Measurements from ENCODE around the gene CXorf49B.

CXorf49B gene

DNA sequence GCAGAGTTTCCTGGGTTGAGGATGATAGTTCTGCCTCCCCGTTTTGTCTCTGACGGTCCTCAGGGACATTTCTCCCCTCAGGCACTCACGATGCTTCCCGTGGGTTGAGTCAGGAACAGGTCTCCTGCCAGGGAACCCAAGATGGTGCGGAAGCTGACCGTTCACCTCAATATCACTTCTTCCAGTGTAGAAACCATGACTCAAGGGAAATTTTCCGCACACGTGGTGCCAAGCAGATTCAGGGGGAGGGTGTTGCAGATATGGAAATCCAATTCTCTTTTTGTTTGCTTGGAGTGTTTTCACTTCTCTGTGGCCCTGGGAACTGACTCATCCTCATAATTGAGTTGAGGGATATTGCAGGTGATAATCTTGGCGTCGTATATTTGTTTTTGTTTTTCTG, 46.7 kb downstream of the CXorf49B start:
- H3K27ac ChIP-seq, result no peak overlapping the region
- TF ChIP-seq, protein P1, sequence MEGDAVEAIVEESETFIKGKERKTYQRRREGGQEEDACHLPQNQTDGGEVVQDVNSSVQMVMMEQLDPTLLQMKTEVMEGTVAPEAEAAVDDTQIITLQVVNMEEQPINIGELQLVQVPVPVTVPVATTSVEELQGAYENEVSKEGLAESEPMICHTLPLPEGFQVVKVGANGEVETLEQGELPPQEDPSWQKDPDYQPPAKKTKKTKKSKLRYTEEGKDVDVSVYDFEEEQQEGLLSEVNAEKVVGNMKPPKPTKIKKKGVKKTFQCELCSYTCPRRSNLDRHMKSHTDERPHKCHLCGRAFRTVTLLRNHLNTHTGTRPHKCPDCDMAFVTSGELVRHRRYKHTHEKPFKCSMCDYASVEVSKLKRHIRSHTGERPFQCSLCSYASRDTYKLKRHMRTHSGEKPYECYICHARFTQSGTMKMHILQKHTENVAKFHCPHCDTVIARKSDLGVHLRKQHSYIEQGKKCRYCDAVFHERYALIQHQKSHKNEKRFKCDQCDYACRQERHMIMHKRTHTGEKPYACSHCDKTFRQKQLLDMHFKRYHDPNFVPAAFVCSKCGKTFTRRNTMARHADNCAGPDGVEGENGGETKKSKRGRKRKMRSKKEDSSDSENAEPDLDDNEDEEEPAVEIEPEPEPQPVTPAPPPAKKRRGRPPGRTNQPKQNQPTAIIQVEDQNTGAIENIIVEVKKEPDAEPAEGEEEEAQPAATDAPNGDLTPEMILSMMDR (conservative IDR thresholded peaks at IDR 0.05), result no peak

DNA sequence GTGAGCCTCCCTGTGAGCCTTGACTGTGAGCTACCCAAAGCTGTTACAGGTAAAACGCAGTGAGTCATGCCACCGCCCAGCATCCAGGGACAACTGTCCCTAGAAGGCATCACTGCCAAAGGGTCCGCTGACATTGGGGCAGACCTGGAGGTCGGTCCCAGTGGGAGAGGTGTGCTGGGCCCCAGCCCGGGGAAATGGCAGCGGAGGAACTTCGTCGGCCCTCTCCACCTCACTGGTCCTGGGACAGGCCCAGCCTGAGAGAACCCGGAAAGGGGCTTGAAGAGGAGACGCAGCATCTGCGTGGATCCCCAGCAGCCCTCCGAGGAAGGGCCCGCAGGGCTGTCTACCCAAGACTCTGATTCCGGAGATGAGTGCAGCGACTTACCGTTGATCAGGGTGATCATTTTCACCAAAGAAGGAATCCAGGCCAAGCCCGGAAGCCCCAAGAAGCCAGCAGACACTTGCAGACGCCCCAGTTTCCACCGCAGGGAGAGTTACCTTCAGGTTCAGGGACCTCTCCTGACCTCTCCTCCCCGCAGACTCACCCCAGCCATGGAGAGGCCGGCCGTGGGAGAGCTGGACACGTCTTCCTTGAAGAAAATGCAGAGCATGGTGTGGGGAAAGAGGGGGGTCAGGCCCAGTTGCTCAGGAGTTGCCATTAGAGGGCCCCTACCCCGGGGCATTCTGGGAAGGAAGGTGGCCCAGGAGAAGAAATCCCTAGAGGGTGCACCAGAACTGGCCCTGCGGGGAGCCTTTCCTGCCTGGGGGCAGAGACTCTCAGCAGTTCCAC, 51.2 kb downstream of the CXorf49B start:
- H3K27ac ChIP-seq, result no peak overlapping the region
- TF ChIP-seq, protein P1 (conservative IDR thresholded peaks at IDR 0.05), result no peak

DNA sequence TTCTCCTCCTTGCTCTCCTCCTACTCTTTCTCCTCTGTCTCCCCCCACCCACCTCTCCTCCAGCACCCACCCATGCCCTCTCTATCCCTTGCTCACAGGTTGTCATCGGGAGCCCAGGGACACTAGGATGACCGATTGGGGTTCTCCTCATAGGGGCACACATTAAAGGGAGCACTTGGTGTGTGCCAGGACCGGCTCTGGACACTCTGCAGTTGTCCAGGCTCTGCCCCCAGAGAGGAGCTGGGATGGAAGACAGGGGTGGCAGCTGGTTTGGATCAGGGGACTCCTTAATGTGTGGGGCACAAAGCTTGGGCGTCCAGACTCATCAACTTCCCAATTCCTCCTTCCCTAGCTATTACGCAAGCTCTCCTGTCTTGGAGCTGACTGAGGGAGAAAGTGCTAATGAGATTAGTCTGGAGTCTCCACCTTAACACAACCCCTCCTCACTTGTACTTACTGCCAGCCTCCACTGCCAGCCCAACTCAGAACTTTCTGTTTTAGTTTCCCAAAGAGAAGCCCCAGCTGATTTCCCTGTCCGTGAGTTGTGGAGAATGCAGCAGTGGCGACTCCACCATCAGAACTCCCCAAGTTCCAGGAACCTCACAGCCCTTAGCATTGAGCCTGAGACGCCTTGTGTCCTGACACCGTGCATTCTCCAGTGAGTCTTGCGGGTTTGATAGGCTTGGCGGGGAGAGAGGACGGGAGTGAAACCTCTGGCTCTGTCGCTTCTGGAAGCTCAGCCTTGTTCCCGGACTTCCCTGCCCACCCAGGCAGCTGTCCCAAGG, 52.2 kb downstream of the CXorf49B start:
- TF ChIP-seq, protein P1 (conservative IDR thresholded peaks at IDR 0.05), result no peak
- no peak overlapping the region for H3K27ac ChIP-seq

DNA sequence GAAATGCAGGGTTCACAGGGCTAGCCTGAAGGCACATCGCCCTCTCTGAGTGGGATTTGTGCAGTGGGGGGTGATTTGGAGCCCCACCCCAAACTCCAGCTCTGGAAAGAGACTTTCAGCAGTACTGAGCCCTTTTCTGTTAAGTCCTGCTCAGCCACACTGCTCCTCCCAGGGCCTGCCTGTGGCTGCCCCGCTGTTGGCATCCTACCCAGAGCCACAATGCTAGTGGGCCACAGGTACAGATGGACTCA, 52.7 kb downstream of the CXorf49B start:
- H3K27ac ChIP-seq, result no peak overlapping the region
- TF ChIP-seq, protein P1 (conservative IDR thresholded peaks at IDR 0.05), result no peak
